Measurements from ENCODE around the gene SPRYD3. TPM values are rescaled to one million over a fixed set of nuclear protein-coding genes. Genes with fewer than 3 reads are reported as not detected.
A peak's percentile ranks its signal among the peaks of the same experiment; 100 is the strongest.

The SPRYD3 gene
- polyA plus RNA-seq, 1 experiment, result 15.4 TPM

GRCh38 chr12:53053218-53054111 is 25.7 kb downstream of the SPRYD3 start:
- TF ChIP-seq CTCF (IDR thresholded peaks at IDR 0.05; ENCODE audit: low read depth, low read length), result peak; percentile 68
- CTCF ChIA-PET, result interaction anchor here (0.6 to 4.2 kb wide), 7 partner anchors 8 to 145 kb away, joined by 3 to 43 read pairs (median 3); partner anchors contain the start of gene SPRYD3
- peaks cover 3% of the 10 kb centered on the region; the same call in 1 of the 2 replicates for H3K9me3 ChIP-seq (ENCODE audit: control insufficient read depth, insufficient read depth, low read length)
- no peaks in the 10 kb centered on the region for H3K27me3 ChIP-seq (ENCODE audit: control insufficient read depth, insufficient read depth, low read length)
- POLR2A ChIA-PET, result interaction anchor here (0.7 to 3.0 kb wide), 6 partner anchors 8 to 72 kb away, joined by 3 to 18 read pairs (median 5); partner anchors contain the start of gene SPRYD3
- DNase-seq (ENCODE audit: low read depth, low spot score), result no peak
- H3K27ac ChIP-seq (ENCODE audit: low read depth, low read length), result peak overlapping the region; percentile 21
- 0 out of 2 replicates have a peak overlapping the region, but pooled peaks have one; percentile 7 for H3K4me3 ChIP-seq (ENCODE audit: low read depth, low read length)

- ChIA-PET CTCF (interaction anchor here (0.6 to 4.2 kb wide), 5 partner anchors 9 to 146 kb away, joined by 3 to 43 read pairs (median 3); no protein-coding TSS in a partner anchor), POLR2A (interaction anchor here (1.0 to 3.0 kb wide), 4 partner anchors 9 to 129 kb away, joined by 3 to 18 read pairs (median 6); partner anchors contain the start of genes CSAD and SPRYD3)
- no peak for TF ChIP-seq CTCF (IDR thresholded peaks at IDR 0.05; ENCODE audit: low read depth, low read length)
- Histone ChIP-seq H3K9me3 (ENCODE audit: control insufficient read depth, insufficient read depth, low read length) (peaks cover 3% of the 10 kb centered on the region; the same call in 1 of the 2 replicates), H3K4me3 (ENCODE audit: low read depth, low read length) (peak overlapping the region; percentile 79), H3K27me3 (ENCODE audit: control insufficient read depth, insufficient read depth, low read length) (no peaks in the 10 kb centered on the region), H3K27ac (ENCODE audit: low read depth, low read length) (no peak overlapping the region)
- no peak for DNase-seq (ENCODE audit: low read depth, low spot score)
Measured at GRCh38 chr12:53052419-53053217, 26.6 kb downstream of the SPRYD3 start.

- peak overlapping the region; percentile 79 for H3K4me3 ChIP-seq (ENCODE audit: low read depth, low read length)
- H3K9me3 ChIP-seq (ENCODE audit: control insufficient read depth, insufficient read depth, low read length), result peaks cover 3% of the 10 kb centered on the region; the same call in 1 of the 2 replicates
- DNase-seq (ENCODE audit: low read depth, low spot score), result no peak
- ChIA-PET POLR2A (interaction anchor here (0.7 to 2.3 kb wide), 4 partner anchors 27 to 129 kb away, joined by 3 to 9 read pairs (median 4); partner anchors contain the start of genes CSAD and SPRYD3), CTCF (interaction anchor here (1.4 kb wide), 1 partner anchor 14 kb away, joined by 7 read pairs; no protein-coding TSS in a partner anchor)
- no peaks in the 10 kb centered on the region for H3K27me3 ChIP-seq (ENCODE audit: control insufficient read depth, insufficient read depth, low read length)
- no peak for TF ChIP-seq CTCF (IDR thresholded peaks at IDR 0.05; ENCODE audit: low read depth, low read length)
- peak overlapping the region; percentile 61 for H3K27ac ChIP-seq (ENCODE audit: low read depth, low read length)
Measured at GRCh38 chr12:53051881-53052412, 27.2 kb downstream of the SPRYD3 start.

- Histone ChIP-seq H3K4me3 (ENCODE audit: low read depth, low read length) (peak overlapping the region; percentile 79), H3K9me3 (ENCODE audit: control insufficient read depth, insufficient read depth, low read length) (peaks cover 3% of the 10 kb centered on the region; the same call in 1 of the 2 replicates), H3K27ac (ENCODE audit: low read depth, low read length) (peak overlapping the region; percentile 61), H3K27me3 (ENCODE audit: control insufficient read depth, insufficient read depth, low read length) (no peaks in the 10 kb centered on the region)
- no peak for DNase-seq (ENCODE audit: low read depth, low spot score)
- POLR2A ChIA-PET, result interaction anchor here (0.7 to 1.7 kb wide), 5 partner anchors 14 to 130 kb away, joined by 3 to 4 read pairs (median 3); partner anchors contain the start of genes CSAD and SPRYD3
- 0 out of 2 replicates have a peak, but pooled peaks have one; percentile 6 for TF ChIP-seq CTCF (IDR thresholded peaks at IDR 0.05; ENCODE audit: low read depth, low read length)
- CTCF ChIA-PET, result interaction anchor here (1.4 kb wide), 1 partner anchor 15 kb away, joined by 7 read pairs; no protein-coding TSS in a partner anchor
Measured at GRCh38 chr12:53051058-53051880, 27.9 kb downstream of the SPRYD3 start.

All from AG04450 (cell line).